Glutamatergic neuron (in vitro differentiated cells): Measurements from ENCODE around the gene SIM2. TPM values are rescaled to one million over a fixed set of nuclear protein-coding genes. Genes with fewer than 3 reads are reported as not detected.

Experiments used
- DNase-seq: peaks from one replicate; pipeline ENCODE4 v3.0.0; 2022
- H3K27ac Mint-ChIP-seq: one replicate; pipeline ENCODE4 v1.8.0; 2020; ENCODE audit warnings: mild to moderate bottlenecking, mixed read lengths, inconsistent platforms; ENCODE audit not compliant: unreplicated experiment
- H3K27me3 Mint-ChIP-seq: one replicate; pipeline ENCODE4 v1.8.0; 2020; ENCODE audit warnings: mild to moderate bottlenecking, moderate library complexity, mixed read lengths, inconsistent platforms; ENCODE audit not compliant: unreplicated experiment
- H3K36me3 Mint-ChIP-seq: one replicate; pipeline ENCODE4 v1.8.0; 2020; ENCODE audit warnings: mild to moderate bottlenecking, mixed read lengths, inconsistent platforms; ENCODE audit not compliant: unreplicated experiment
- H3K4me1 Mint-ChIP-seq: one replicate; pipeline ENCODE4 v1.8.0; 2020; ENCODE audit warnings: mild to moderate bottlenecking, low read depth, mixed read lengths, inconsistent platforms; ENCODE audit not compliant: unreplicated experiment
- H3K4me3 Mint-ChIP-seq: one replicate; pipeline ENCODE4 v1.8.0; 2020; ENCODE audit warnings: mild to moderate bottlenecking, mixed read lengths, inconsistent platforms; ENCODE audit not compliant: unreplicated experiment
- H3K9me3 Mint-ChIP-seq: one replicate; pipeline ENCODE4 v1.8.0; 2020; ENCODE audit warnings: mild to moderate bottlenecking, moderate library complexity, mixed read lengths, inconsistent platforms; ENCODE audit not compliant: unreplicated experiment
- CTCF ChIP-seq: fragments of 200-600 bp; sonication (generic); IDR thresholded peaks from one replicate; pipeline ENCODE4 v1.5.0; 2021; ENCODE audit not compliant: partially characterized antibody, unreplicated experiment
- total RNA-seq: library from RNA; stranded (reverse); fragmentation: NEBNext Ultra II Directional; extraction: Animal tissue kit (Norgen Biotek cat#: 25700); gene quantifications from one replicate; pipeline ENCODE4 v1.2.1, GENCODE V29; 2021; ENCODE audit not compliant: unreplicated experiment

The SIM2 gene
- total RNA-seq, 1 donor from 2014 or later, result 4.8 TPM

GRCh38 chr21:36783612-36784374, 84.9 kb downstream of the SIM2 start:
- no peak overlapping the region for H3K27ac Mint-ChIP-seq
- H3K9me3 Mint-ChIP-seq, result peaks cover 3% of the 10 kb centered on the region
- H3K27me3 Mint-ChIP-seq, result peaks cover 3% of the 10 kb centered on the region
- H3K4me1 Mint-ChIP-seq, result no peaks in the 10 kb centered on the region
- no peak for TF ChIP-seq CTCF
- no peaks in the 10 kb centered on the region for H3K36me3 Mint-ChIP-seq
- H3K4me3 Mint-ChIP-seq, result no peak overlapping the region
- no peak for DNase-seq

- peaks cover 3% of the 10 kb centered on the region for H3K9me3 Mint-ChIP-seq
- no peaks in the 10 kb centered on the region for H3K4me1 Mint-ChIP-seq
- H3K27me3 Mint-ChIP-seq, result peaks cover 3% of the 10 kb centered on the region
- no peak for TF ChIP-seq CTCF
- no peak overlapping the region for H3K27ac Mint-ChIP-seq
- no peak overlapping the region for H3K4me3 Mint-ChIP-seq
- no peaks in the 10 kb centered on the region for H3K36me3 Mint-ChIP-seq
- no peak for DNase-seq
Measured at GRCh38 chr21:36784947-36785346, 86.0 kb downstream of the SIM2 start.

- no peak for TF ChIP-seq CTCF
- H3K36me3 Mint-ChIP-seq, result no peaks in the 10 kb centered on the region
- peaks cover 2% of the 10 kb centered on the region for H3K9me3 Mint-ChIP-seq
- no peak overlapping the region for H3K4me3 Mint-ChIP-seq
- H3K4me1 Mint-ChIP-seq, result peaks cover 3% of the 10 kb centered on the region
- DNase-seq, result no peak
- H3K27ac Mint-ChIP-seq, result no peak overlapping the region
- peaks cover 3% of the 10 kb centered on the region for H3K27me3 Mint-ChIP-seq
Measured at GRCh38 chr21:36785615-36786014, 86.7 kb downstream of the SIM2 start.

- H3K27me3 Mint-ChIP-seq, result peaks cover 5% of the 10 kb centered on the region
- TF ChIP-seq CTCF, result no peak
- H3K4me1 Mint-ChIP-seq, result peaks cover 8% of the 10 kb centered on the region
- H3K4me3 Mint-ChIP-seq, result no peak overlapping the region
- no peaks in the 10 kb centered on the region for H3K36me3 Mint-ChIP-seq
- H3K9me3 Mint-ChIP-seq, result peaks cover 1% of the 10 kb centered on the region
- no peak overlapping the region for H3K27ac Mint-ChIP-seq
- DNase-seq, result no peak
Measured at GRCh38 chr21:36786186-36786585, 87.3 kb downstream of the SIM2 start.

- H3K4me3 Mint-ChIP-seq, result no peak overlapping the region
- H3K27me3 Mint-ChIP-seq, result peaks cover 13% of the 10 kb centered on the region
- DNase-seq, result no peak
- H3K36me3 Mint-ChIP-seq, result no peaks in the 10 kb centered on the region
- H3K4me1 Mint-ChIP-seq, result peaks cover 23% of the 10 kb centered on the region
- H3K27ac Mint-ChIP-seq, result no peak overlapping the region
- peaks cover 5% of the 10 kb centered on the region for H3K9me3 Mint-ChIP-seq
- TF ChIP-seq CTCF, result no peak
Measured at GRCh38 chr21:36788120-36788638, 89.3 kb downstream of the SIM2 start.
